Ammon's horn (tissue), 1 donor: ENCODE data around the gene TFEB.

Experiments used
- DNase-seq: peaks from one replicate; pipeline ENCODE4 v3.0.0-alpha.2; 2016; ENCODE audit warnings: low spot score

TFEB gene

GRCh38 chr6:41651962-41652657 lies 83.3 kb downstream of the TFEB start:
- DNase-seq = no peak

- no peak for DNase-seq
Measured at GRCh38 chr6:41651246-41651961, 84.0 kb downstream of the TFEB start.

GRCh38 chr6:41650120-41650519 lies 85.3 kb downstream of the TFEB start:
- DNase-seq = no peak

- no peak for DNase-seq
Measured at GRCh38 chr6:41649596-41649995, 85.8 kb downstream of the TFEB start.

GRCh38 chr6:41648921-41649320 lies 86.5 kb downstream of the TFEB start:
- no peak for DNase-seq

GRCh38 chr6:41648070-41648585 lies 87.3 kb downstream of the TFEB start:
- no peak for DNase-seq

GRCh38 chr6:41647061-41647511 lies 88.3 kb downstream of the TFEB start:
- no peak for DNase-seq

- no peak for DNase-seq
Measured at GRCh38 chr6:41646026-41646795, 89.2 kb downstream of the TFEB start.

- DNase-seq = no peak
Measured at GRCh38 chr6:41645007-41645618, 90.3 kb downstream of the TFEB start.

GRCh38 chr6:41644297-41644879 lies 91.0 kb downstream of the TFEB start:
- no peak for DNase-seq

- no peak for DNase-seq
Measured at GRCh38 chr6:41643899-41644269, 91.5 kb downstream of the TFEB start.

- DNase-seq = no peak
Measured at GRCh38 chr6:41642960-41643898, 92.2 kb downstream of the TFEB start.

- DNase-seq = no peak
Measured at GRCh38 chr6:41642090-41642959, 93.1 kb downstream of the TFEB start.

- DNase-seq = no peak
Measured at GRCh38 chr6:41641352-41641925, 94.0 kb downstream of the TFEB start.

GRCh38 chr6:41640426-41640825 lies 95.0 kb downstream of the TFEB start:
- no peak for DNase-seq

- no peak for DNase-seq
Measured at GRCh38 chr6:41639809-41640371, 95.5 kb downstream of the TFEB start.

- no peak for DNase-seq
Measured at GRCh38 chr6:41638935-41639808, 96.2 kb downstream of the TFEB start.
